GM23248 (cell line): ENCODE measurements around the gene MME.

Experiments
- EZH2 ChIP-seq: fragments of 200-600 bp; sonication (generic); IDR thresholded peaks from 2 replicates; pipeline ENCODE4 v1.6.1; 2018; ENCODE audit warnings: antibody characterized with exemption, mild to moderate bottlenecking; ENCODE audit not compliant: insufficient read depth, poor library complexity, severe bottlenecking
- EZH2phosphoT487 ChIP-seq: fragments of 200-600 bp; sonication (generic); IDR thresholded peaks from 2 replicates; pipeline ENCODE4 v1.6.1; 2018; ENCODE audit warnings: antibody characterized with exemption, moderate library complexity, mild to moderate bottlenecking, low read depth; ENCODE audit not compliant: insufficient read depth

DNA sequence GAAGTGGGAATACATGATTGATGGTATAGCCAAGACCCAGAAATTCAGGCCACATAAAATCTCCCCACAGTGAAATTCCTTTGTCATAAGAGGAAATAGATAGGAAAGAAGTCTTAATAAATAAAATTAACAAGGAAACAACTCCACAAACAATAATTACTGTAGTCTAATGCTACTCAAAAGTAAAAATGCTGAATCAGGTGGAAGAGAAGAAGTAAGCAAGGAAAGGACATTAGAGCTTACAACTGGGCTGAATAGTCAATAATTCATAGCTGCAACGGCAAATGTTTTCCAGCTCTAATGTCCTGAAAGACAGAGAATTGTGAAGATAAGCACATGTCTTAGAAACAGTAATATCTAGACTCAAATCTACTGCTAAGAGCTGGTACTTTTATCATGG lies 149.0 kb downstream of the MME start:
- TF ChIP-seq EZH2, result no peak
- TF ChIP-seq EZH2phosphoT487, result no peak
